B cell (primary cell): ENCODE results near the gene NCOA1. TPM values are rescaled to one million over a fixed set of nuclear protein-coding genes. Genes with fewer than 3 reads are reported as not detected.

ENCODE experiments used
- ATAC-seq: fragments of 200-7000 bp; cut with Tn5 transposase; one replicate; pipeline ENCODE4 v1.10.0; 2021; ENCODE audit warnings: low read depth, mild to moderate bottlenecking, moderate number of reproducible peaks, moderate library complexity
- CTCF ChIA-PET: fragments of 350-600 bp; sonication (Branson Sonifier 250); formaldehyde crosslinking; loops from one replicate; lab custom pipeline; 2021; ENCODE audit warnings: antibody characterized with exemption, inconsistent platforms; lab: Charles Lee
- POLR2A ChIA-PET: fragments of 350-600 bp; sonication (Branson Sonifier 250); formaldehyde crosslinking; loops from one replicate; lab custom pipeline; 2021; ENCODE audit warnings: antibody characterized with exemption; lab: Charles Lee
- DNase-seq: peaks from one replicate; pipeline ENCODE4 v3.0.0; 2013
- H2AFZ ChIP-seq: 2 replicates; pipeline ENCODE4 v1.6.1; 2012; ENCODE audit warnings: mild to moderate bottlenecking, low read depth, low read length; ENCODE audit not compliant: insufficient read depth, poor library complexity, severe bottlenecking
- H3K27ac ChIP-seq, 2 donors: 1 replicate in 1 of 2; 2 replicates in 1 of 2; pipeline ENCODE4 v1.5.1; 2012 to 2013; ENCODE audit warnings: low read length in 2 of 2, mild to moderate bottlenecking in 2 of 2, moderate library complexity in 1 of 2
- H3K27me3 ChIP-seq, 4 experiments: fragments of 200-600 bp in 1 of 4; sonication (generic) in 1 of 4; replicated peaks in 1 of 4; 1 replicate in 2 of 4; 2 replicates in 2 of 4; pipeline versions ENCODE4 v1.6.1 to v1.7.0; 2013 to 2016; ENCODE audit warnings: low read length in 3 of 4, mild to moderate bottlenecking in 2 of 4, mixed read lengths in 1 of 4, moderate library complexity in 1 of 4; ENCODE audit not compliant: insufficient read depth in 4 of 4, control insufficient read depth in 3 of 4; ENCODE audit errors: control extremely low read depth in 1 of 4
- H3K36me3 ChIP-seq, 2 experiments: replicated peaks in 1 of 2; 1 replicate in 1 of 2; 2 replicates in 1 of 2; pipeline versions ENCODE4 v1.6.1 to v1.7.1; 2013; ENCODE audit warnings: low read length in 1 of 2; ENCODE audit not compliant: insufficient read depth in 2 of 2, control insufficient read depth in 1 of 2; ENCODE audit errors: control extremely low read depth in 1 of 2, extremely low read depth in 1 of 2
- H3K4me1 ChIP-seq, 2 donors: fragments of 200-600 bp in 1 of 2; sonication (generic) in 1 of 2; 1 replicate in 1 of 2; 2 replicates in 1 of 2; pipeline versions ENCODE4 v1.5.1 to v1.6.1; 2013 to 2017; ENCODE audit warnings: low read length in 2 of 2; ENCODE audit not compliant: control insufficient read depth in 2 of 2, insufficient read depth in 2 of 2
- H3K4me2 ChIP-seq: replicated peaks from 2 replicates; pipeline ENCODE3; 2012; ENCODE audit warnings: mild to moderate bottlenecking, low read depth, low read length; ENCODE audit not compliant: poor library complexity, severe bottlenecking
- H3K4me3 ChIP-seq, 5 experiments: fragments of 200-600 bp in 1 of 5; sonication (generic) in 1 of 5; 1 replicate in 3 of 5; 2 replicates in 2 of 5; pipeline versions ENCODE4 v1.5.1 to v1.7.0; 2011 to 2016; ENCODE audit warnings: low read length in 4 of 5, mild to moderate bottlenecking in 4 of 5, low read depth in 2 of 5, control low read depth in 1 of 5, moderate library complexity in 1 of 5; ENCODE audit not compliant: insufficient read depth in 1 of 5; ENCODE audit errors: control extremely low read depth in 1 of 5, extremely low read depth in 1 of 5
- H3K79me2 ChIP-seq: fragments of 200-600 bp; sonication (generic); one replicate; pipeline ENCODE4 v1.6.0; 2016; ENCODE audit warnings: low read length; ENCODE audit not compliant: control insufficient read depth, insufficient read depth
- H3K9ac ChIP-seq: fragments of 200-600 bp; sonication (generic); 2 replicates; pipeline ENCODE4 v1.6.1; 2017; ENCODE audit warnings: mild to moderate bottlenecking, low read length, moderate library complexity
- H3K9me3 ChIP-seq, 3 donors: one replicate each; pipeline versions ENCODE4 v1.6.1 to v1.7.1; 2013; ENCODE audit warnings: low read length in 2 of 3; ENCODE audit not compliant: control insufficient read depth in 2 of 3, insufficient read depth in 1 of 3; ENCODE audit errors: control extremely low read depth in 1 of 3
- H4K20me1 ChIP-seq: 2 replicates; pipeline ENCODE4 v1.6.0; 2012; ENCODE audit warnings: mild to moderate bottlenecking, low read length; ENCODE audit not compliant: insufficient read depth, control insufficient read depth, poor library complexity, severe bottlenecking
- H3K27ac Mint-ChIP-seq: one replicate; pipeline ENCODE4 v1.8.0; 2021; ENCODE audit warnings: mixed read lengths
- H3K27me3 Mint-ChIP-seq: one replicate; pipeline ENCODE4 v1.8.0; 2021; ENCODE audit warnings: mixed read lengths
- H3K4me1 Mint-ChIP-seq: one replicate; pipeline ENCODE4 v1.8.0; 2021; ENCODE audit warnings: mixed read lengths
- H3K4me3 Mint-ChIP-seq: one replicate; pipeline ENCODE4 v1.8.0; 2021; ENCODE audit warnings: mixed read lengths
- H3K9me3 Mint-ChIP-seq: one replicate; pipeline ENCODE4 v1.8.0; 2022; ENCODE audit warnings: mixed read lengths; ENCODE audit not compliant: insufficient read depth
- EZH2 ChIP-seq: IDR thresholded peaks from 2 replicates; pipeline ENCODE4 v1.6.1; 2012; ENCODE audit warnings: borderline replicate concordance, low read depth, mild to moderate bottlenecking, moderate library complexity, low read length; ENCODE audit not compliant: insufficient read depth, poor library complexity, severe bottlenecking
- WGBS: methylation state at CpG from one replicate; pipeline ENCODE4 v1.1.5; 2013; ENCODE audit warnings: missing lambda C conversion rate; ENCODE audit not compliant: insufficient coverage; 5-methylcytosine and 5-hydroxymethylcytosine counted together
- intact Hi-C: fragments of 100-400 bp; cut with micrococcal nuclease; formaldehyde crosslinking; loops from one replicate; pipeline ENCODE4 v1.10.0; 2022
- polyA plus RNA-seq: library from polyadenylated mRNA; depleted of rRNA; stranded (reverse); fragments of >200 nt; gene quantifications from 2 replicates; pipeline ENCODE4 v1.2.3, GENCODE V29; 2012
- total RNA-seq, 2 donors: library from RNA; stranded (reverse); fragments of 120-200 nt in 1 of 2; gene quantifications; 1 replicate in 1 of 2; 2 replicates in 1 of 2; pipeline versions ENCODE4 v1.2.3 to v1.2.4, GENCODE V29; 2013 to 2022
- TF ChIP-seq, protein P1 (sequence below): fragments of 200-600 bp; IDR thresholded peaks from one replicate; pipeline ENCODE4 v1.8.0; 2022; ENCODE audit warnings: antibody characterized with exemption, mild to moderate bottlenecking

Gene NCOA1
- total and polyA plus RNA-seq, 2 donors (not counting 1 experiment from before 2014, with no cell fraction given), result 11.6 to 49.1 TPM

DNA sequence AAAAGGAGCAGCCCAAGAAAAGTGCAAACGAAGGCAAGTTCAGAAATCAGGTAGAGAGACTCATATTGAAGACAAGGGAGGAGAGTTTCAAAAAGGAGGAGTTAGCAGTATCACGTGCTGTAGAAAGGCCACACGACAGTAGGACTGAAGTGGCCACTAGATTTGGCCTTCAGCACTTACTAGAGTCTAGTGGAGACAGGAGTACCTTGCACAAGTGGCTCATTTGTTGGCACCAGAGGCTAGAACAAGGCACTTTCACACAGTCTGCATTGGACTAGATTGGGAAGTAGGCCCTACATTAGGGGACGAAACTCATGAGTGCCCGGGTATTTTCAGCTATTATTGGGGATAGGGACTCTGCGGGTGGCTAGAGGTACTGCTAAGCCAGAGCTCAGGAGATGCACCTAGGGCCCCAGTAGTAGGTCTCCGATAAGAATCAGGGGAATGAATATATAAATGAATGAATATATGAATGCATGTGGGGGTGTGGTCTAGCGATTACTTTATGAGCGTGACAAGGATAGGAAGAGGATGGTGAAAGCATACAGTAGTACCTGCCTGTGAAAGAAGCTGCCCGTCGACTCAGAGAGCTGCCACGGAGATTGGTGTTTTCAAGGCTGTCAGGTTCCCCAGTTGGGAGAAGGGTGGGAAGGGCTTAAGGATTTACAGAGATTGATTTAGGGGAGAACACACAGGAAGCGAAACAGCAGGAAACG lies 1.4 kb upstream of the NCOA1 start:
- ChIA-PET POLR2A (no interaction called here), CTCF (no interaction called here)
- H3K27ac Mint-ChIP-seq, result peak overlapping the region; percentile 96
- DNase-seq (peak; percentile 16), ATAC-seq (no peak)
- Histone ChIP-seq H2AFZ (peak overlapping the region; percentile 92), H3K27me3 (no peaks in the 10 kb centered on the region), H3K9ac (no peak overlapping the region), H3K79me2 (peaks cover 14% of the 10 kb centered on the region), H3K36me3 (no peaks in the 10 kb centered on the region), H3K9me3 (no peaks in the 10 kb centered on the region), H3K4me2 (peak overlapping the region; percentile 87), H3K27ac (peak overlapping the region in 1 of 2 donors; percentile 79), H4K20me1 (no peaks in the 10 kb centered on the region), H3K4me1 (peaks cover 22 to 23% of the 10 kb centered on the region in 2 donors), H3K4me3 (peak overlapping the region in 4 of 5 experiments; percentile 2 to 74 (median 66))
- H3K27me3 Mint-ChIP-seq, result no peaks in the 10 kb centered on the region
- WGBS, result 78% methylated on average over 14 of the region's 14 CpGs
- H3K9me3 Mint-ChIP-seq, result no peaks in the 10 kb centered on the region
- intact Hi-C loops, result loop anchor here (2.0 to 5.0 kb wide), 3 partner anchors 295 to 1183 kb away; partner anchors contain the start of genes DTNB and EFR3B
- H3K4me3 Mint-ChIP-seq, result peak overlapping the region; percentile 95
- peaks cover 41% of the 10 kb centered on the region for H3K4me1 Mint-ChIP-seq
- TF ChIP-seq EZH2, result no peak
- TF ChIP-seq, protein P1, sequence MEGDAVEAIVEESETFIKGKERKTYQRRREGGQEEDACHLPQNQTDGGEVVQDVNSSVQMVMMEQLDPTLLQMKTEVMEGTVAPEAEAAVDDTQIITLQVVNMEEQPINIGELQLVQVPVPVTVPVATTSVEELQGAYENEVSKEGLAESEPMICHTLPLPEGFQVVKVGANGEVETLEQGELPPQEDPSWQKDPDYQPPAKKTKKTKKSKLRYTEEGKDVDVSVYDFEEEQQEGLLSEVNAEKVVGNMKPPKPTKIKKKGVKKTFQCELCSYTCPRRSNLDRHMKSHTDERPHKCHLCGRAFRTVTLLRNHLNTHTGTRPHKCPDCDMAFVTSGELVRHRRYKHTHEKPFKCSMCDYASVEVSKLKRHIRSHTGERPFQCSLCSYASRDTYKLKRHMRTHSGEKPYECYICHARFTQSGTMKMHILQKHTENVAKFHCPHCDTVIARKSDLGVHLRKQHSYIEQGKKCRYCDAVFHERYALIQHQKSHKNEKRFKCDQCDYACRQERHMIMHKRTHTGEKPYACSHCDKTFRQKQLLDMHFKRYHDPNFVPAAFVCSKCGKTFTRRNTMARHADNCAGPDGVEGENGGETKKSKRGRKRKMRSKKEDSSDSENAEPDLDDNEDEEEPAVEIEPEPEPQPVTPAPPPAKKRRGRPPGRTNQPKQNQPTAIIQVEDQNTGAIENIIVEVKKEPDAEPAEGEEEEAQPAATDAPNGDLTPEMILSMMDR, result no peak

GRCh38 chr2:24490181-24490689 lies 819 bp upstream of the NCOA1 start:
- Mint-ChIP-seq H3K27ac (peak overlapping the region; percentile 96), H3K9me3 (no peaks in the 10 kb centered on the region), H3K4me3 (peak overlapping the region; percentile 95), H3K4me1 (peaks cover 41% of the 10 kb centered on the region), H3K27me3 (no peaks in the 10 kb centered on the region)
- H3K27ac ChIP-seq, result peak overlapping the region; percentile 76 to 79
- peak overlapping the region; percentile 73 for H3K9ac ChIP-seq
- peak overlapping the region; percentile 87 for H3K4me2 ChIP-seq
- no peaks in the 10 kb centered on the region for H3K9me3 ChIP-seq
- H3K27me3 ChIP-seq, result no peaks in the 10 kb centered on the region
- peaks cover 14% of the 10 kb centered on the region for H3K79me2 ChIP-seq
- POLR2A ChIA-PET, result interaction anchor here (0.6 kb wide), 1 partner anchor 11 kb away, joined by 4 read pairs; no protein-coding TSS in a partner anchor
- CTCF ChIA-PET, result interaction anchor here (0.6 to 1.8 kb wide), 3 partner anchors 17 to 338 kb away, joined by 3 to 7 read pairs (median 6); no protein-coding TSS in a partner anchor
- H3K4me3 ChIP-seq, result peak overlapping the region; percentile 60 to 78 (median 67)
- peaks cover 22 to 23% of the 10 kb centered on the region in 2 donors for H3K4me1 ChIP-seq
- ATAC-seq (no peak), DNase-seq (no peak)
- intact Hi-C loops, result loop anchor here (2.0 to 5.0 kb wide), 3 partner anchors 295 to 1182 kb away; partner anchors contain the start of genes DTNB and EFR3B
- peak overlapping the region; percentile 92 for H2AFZ ChIP-seq
- TF ChIP-seq EZH2, result no peak
- TF ChIP-seq, protein P1, result no peak
- 40% methylated on average over 12 of the region's 12 CpGs for WGBS
- no peaks in the 10 kb centered on the region for H3K36me3 ChIP-seq
- no peaks in the 10 kb centered on the region for H4K20me1 ChIP-seq
